GM23338 (cell line): ENCODE results near the gene DUSP7. TPM values are rescaled to one million over a fixed set of nuclear protein-coding genes. Genes with fewer than 3 reads are reported as not detected.

ENCODE experiments used
- ATAC-seq: fragments of 200-7000 bp; cut with Tn5 transposase; 3 replicates; pipeline ENCODE4 v1.9.1; 2020
- DNase-seq: peaks from one replicate; pipeline ENCODE4 v3.0.0-alpha.2; 2015; ENCODE audit warnings: low spot score
- H2AFZ ChIP-seq: fragments of 200-600 bp; sonication (generic); 2 replicates; pipeline ENCODE4 v1.8.0; 2016; ENCODE audit warnings: antibody characterized with exemption, mild to moderate bottlenecking, moderate library complexity
- H3F3A ChIP-seq: fragments of 200-600 bp; sonication (generic); replicated peaks from 2 replicates; pipeline ENCODE4 v1.8.0; 2017; ENCODE audit warnings: antibody characterized with exemption, mixed run types, low read depth
- H3K27ac ChIP-seq: fragments of 200-600 bp; sonication (generic); 2 replicates; pipeline ENCODE4 v1.6.1; 2016; ENCODE audit warnings: low read depth
- H3K27me3 ChIP-seq: fragments of 200-600 bp; sonication (generic); 2 replicates; pipeline ENCODE4 v1.8.0; 2016; ENCODE audit warnings: mild to moderate bottlenecking, mixed run types, moderate library complexity; ENCODE audit not compliant: insufficient read depth
- H3K36me3 ChIP-seq: fragments of 200-600 bp; sonication (generic); 2 replicates; pipeline ENCODE4 v1.8.0; 2016; ENCODE audit warnings: mild to moderate bottlenecking; ENCODE audit not compliant: insufficient read depth
- H3K4me1 ChIP-seq: fragments of 200-600 bp; sonication (generic); 2 replicates; pipeline ENCODE4 v1.8.0; 2016; ENCODE audit warnings: mild to moderate bottlenecking, moderate library complexity; ENCODE audit not compliant: insufficient read depth
- H3K4me2 ChIP-seq: fragments of 200-600 bp; sonication (generic); 2 replicates; pipeline ENCODE4 v1.7.1; 2017; ENCODE audit warnings: mixed run types
- H3K4me3 ChIP-seq: fragments of 200-600 bp; sonication (generic); 2 replicates; pipeline ENCODE4 v1.6.1; 2016; ENCODE audit warnings: mixed run types
- H3K79me2 ChIP-seq: fragments of 200-600 bp; sonication (generic); replicated peaks from 2 replicates; pipeline ENCODE4 v1.8.0; 2017; ENCODE audit warnings: mild to moderate bottlenecking; ENCODE audit not compliant: insufficient read depth
- H3K9me2 ChIP-seq: fragments of 200-600 bp; sonication (generic); 2 replicates; pipeline ENCODE4 v1.8.0; 2017; ENCODE audit not compliant: insufficient read depth
- H4K20me1 ChIP-seq: fragments of 200-600 bp; sonication (generic); replicated peaks from 2 replicates; pipeline ENCODE4 v1.8.0; 2017; ENCODE audit warnings: mild to moderate bottlenecking; ENCODE audit not compliant: insufficient read depth
- H3K27ac Mint-ChIP-seq: 2 replicates; pipeline ENCODE4 v1.8.0; 2020; ENCODE audit warnings: inconsistent platforms, mild to moderate bottlenecking, moderate library complexity, mixed read lengths
- H3K27me3 Mint-ChIP-seq: 3 replicates; pipeline ENCODE4 v1.8.0; 2022; ENCODE audit warnings: low read depth, mild to moderate bottlenecking, moderate library complexity, mixed read lengths, inconsistent platforms; ENCODE audit not compliant: insufficient read depth, poor library complexity
- H3K36me3 Mint-ChIP-seq: 3 replicates; pipeline ENCODE4 v1.8.0; 2021; ENCODE audit warnings: low read depth, mild to moderate bottlenecking, inconsistent platforms, moderate library complexity, mixed read lengths
- H3K4me1 Mint-ChIP-seq: 3 replicates; pipeline ENCODE4 v1.8.0; 2020; ENCODE audit warnings: mild to moderate bottlenecking, inconsistent platforms, mixed read lengths
- H3K4me3 Mint-ChIP-seq: 3 replicates; pipeline ENCODE4 v1.8.0; 2021; ENCODE audit warnings: moderate library complexity, mild to moderate bottlenecking, inconsistent platforms, mixed read lengths
- H3K9me3 Mint-ChIP-seq: 3 replicates; pipeline ENCODE4 v1.8.0; 2020; ENCODE audit warnings: moderate library complexity, mild to moderate bottlenecking, inconsistent platforms, mixed read lengths
- CTCF ChIP-seq, 2 experiments: fragments of 200-600 bp in 1 of 2; sonication (generic) in 1 of 2; conservative IDR thresholded peaks; 2 replicates each; pipeline versions ENCODE4 v1.5.1 to v1.6.1; 2016 to 2017; ENCODE audit warnings: antibody characterized with exemption in 2 of 2, low read depth in 2 of 2, mild to moderate bottlenecking in 2 of 2, moderate library complexity in 1 of 2
- ETS1 ChIP-seq: IDR thresholded peaks from 2 replicates; pipeline ENCODE4 v1.6.1; 2016; ENCODE audit warnings: antibody characterized with exemption
- NANOG ChIP-seq: IDR thresholded peaks from 2 replicates; pipeline ENCODE4 v1.6.1; 2016; ENCODE audit warnings: antibody characterized with exemption, borderline replicate concordance
- POLR2AphosphoS5 ChIP-seq: IDR thresholded peaks from 2 replicates; pipeline ENCODE4 v1.6.1; 2016; ENCODE audit warnings: antibody characterized with exemption, low read depth
- REST ChIP-seq: IDR thresholded peaks from one replicate; pipeline ENCODE4 v1.6.1; 2018; ENCODE audit warnings: antibody characterized with exemption; ENCODE audit not compliant: unreplicated experiment
- STAT1 ChIP-seq: IDR thresholded peaks from one replicate; pipeline ENCODE4 v1.6.1; 2016; ENCODE audit warnings: antibody characterized with exemption; ENCODE audit not compliant: unreplicated experiment
- ZNF331 ChIP-seq: fragments of 250-450 bp; sonication (Bioruptor Pico); IDR thresholded peaks from 2 replicates; pipeline ENCODE4 v1.5.0; 2020; ENCODE audit warnings: low read depth, mild to moderate bottlenecking, moderate library complexity
- ZNF462 ChIP-seq: fragments of 250-450 bp; sonication (Bioruptor Pico); IDR thresholded peaks from 2 replicates; pipeline ENCODE4 v1.5.0; 2020; ENCODE audit warnings: mild to moderate bottlenecking, moderate library complexity
- polyA plus RNA-seq: library from polyadenylated mRNA; unstranded; fragments of >200 nt; fragmentation: Nextera tagmentation; extraction: Ambion mirVana; gene quantifications from 2 replicates; pipeline ENCODE4 v1.2.1, GENCODE V29; 2016
- total RNA-seq: library from RNA; depleted of rRNA; stranded (reverse); fragments of >200 nt; shearing (Covaris generic); gene quantifications from 2 replicates; pipeline ENCODE4 v1.2.3, GENCODE V29; 2014

The DUSP7 gene
- total and polyA plus RNA-seq, 2 experiments from 2014 or later, result 5.6 to 14.7 TPM

GRCh38 chr3:52004906-52005395 lies 51.4 kb downstream of the DUSP7 start (continued):
- TF ChIP-seq NANOG (no peak), ETS1 (no peak), ZNF331 (CRISPR knock-in tag) (no peak), CTCF (conservative IDR thresholded peaks at IDR 0.05; ENCODE audit: low read depth in 2 of 2) (no peak), STAT1 (no peak)

GRCh38 chr3:52004163-52004787 lies 52.1 kb downstream of the DUSP7 start:
- H2AFZ ChIP-seq, result no peak overlapping the region
- H3K4me1 Mint-ChIP-seq, result peaks cover 60% of the 10 kb centered on the region
- 0 out of 2 replicates have a peak overlapping the region, but pooled peaks have one; percentile 26 for H3K4me2 ChIP-seq
- H3K36me3 Mint-ChIP-seq, result no peaks in the 10 kb centered on the region
- no peaks in the 10 kb centered on the region for H3K79me2 ChIP-seq
- H4K20me1 ChIP-seq, result no peaks in the 10 kb centered on the region
- no peaks in the 10 kb centered on the region for H3K36me3 ChIP-seq
- H3K4me3 Mint-ChIP-seq, result no peak overlapping the region; the same call in 2 of the 3 replicates
- no peak overlapping the region for H3K27ac Mint-ChIP-seq
- H3K4me3 ChIP-seq, result no peak overlapping the region
- H3K4me1 ChIP-seq, result peaks cover 30% of the 10 kb centered on the region; the same call in 1 of the 2 replicates
- TF ChIP-seq POLR2AphosphoS5 (no peak), ZNF331 (CRISPR knock-in tag) (no peak), CTCF (conservative IDR thresholded peaks at IDR 0.05; ENCODE audit: low read depth in 2 of 2) (peak; percentile 64 to 95), REST (no peak), NANOG (no peak), ZNF462 (CRISPR knock-in tag) (no peak)
- no peaks in the 10 kb centered on the region for H3K9me2 ChIP-seq
- peak; percentile 81 for DNase-seq
- no peaks in the 10 kb centered on the region for H3K9me3 Mint-ChIP-seq
- no peaks in the 10 kb centered on the region for H3K27me3 ChIP-seq
- no peaks in the 10 kb centered on the region; the same call in 1 of the 2 replicates for H3F3A ChIP-seq
- peaks cover 22% of the 10 kb centered on the region for H3K27me3 Mint-ChIP-seq
- no peak overlapping the region for H3K27ac ChIP-seq
- peak; percentile 57 for ATAC-seq
